Stimulated activated CD4-positive, alpha-beta T cell treated with anti-CD3 and anti-CD28 coated beads, TNF-alpha, amount 100 ng/mL, for 48 hours (primary cell): ENCODE measurements around the gene ING5.

Experiments
- DNase-seq, 3 donors: peaks; one replicate each; pipeline ENCODE4 v3.0.0-alpha.2; 2020; ENCODE audit warnings: low read depth in 3 of 3

Gene ING5

GRCh38 chr2:241776336-241777169, 74.7 kb downstream of the ING5 start, which contains the start of gene GAL3ST2:
GAL3ST2 (plus strand) TSS chr2:241776822; CDS start chr2:241776956, 134 bp downstream.
- no peak for DNase-seq

- no peak for DNase-seq
These were observed 75.4 kb downstream of the ING5 start for GRCh38 chr2:241777170-241777685.

GRCh38 chr2:241777686-241778627, 76.1 kb downstream of the ING5 start:
- DNase-seq, result no peak
